ENCODE results near the gene CFAP99.

GRCh38 chr4:2411786-2412510 is 6.8 kb upstream of the CFAP99 start:
- no peak for TF ChIP-seq POLR2AphosphoS5 (IDR thresholded peaks at IDR 0.05; ENCODE audit: borderline replicate concordance, low read depth, low read length)
- TF ChIP-seq EZH2 (IDR thresholded peaks at IDR 0.05) = no peak
